ENCODE measurements around the gene PHF21A. TPM values are rescaled to one million over a fixed set of nuclear protein-coding genes. Genes with fewer than 3 reads are reported as not detected.

Gene PHF21A
- total and polyA plus RNA-seq, 10 of the 15 experiments (the other 5 are each of a cell fraction or from before 2014, with no cell fraction given), result 2.6 to 37.2 (median 16.0) TPM

DNA sequence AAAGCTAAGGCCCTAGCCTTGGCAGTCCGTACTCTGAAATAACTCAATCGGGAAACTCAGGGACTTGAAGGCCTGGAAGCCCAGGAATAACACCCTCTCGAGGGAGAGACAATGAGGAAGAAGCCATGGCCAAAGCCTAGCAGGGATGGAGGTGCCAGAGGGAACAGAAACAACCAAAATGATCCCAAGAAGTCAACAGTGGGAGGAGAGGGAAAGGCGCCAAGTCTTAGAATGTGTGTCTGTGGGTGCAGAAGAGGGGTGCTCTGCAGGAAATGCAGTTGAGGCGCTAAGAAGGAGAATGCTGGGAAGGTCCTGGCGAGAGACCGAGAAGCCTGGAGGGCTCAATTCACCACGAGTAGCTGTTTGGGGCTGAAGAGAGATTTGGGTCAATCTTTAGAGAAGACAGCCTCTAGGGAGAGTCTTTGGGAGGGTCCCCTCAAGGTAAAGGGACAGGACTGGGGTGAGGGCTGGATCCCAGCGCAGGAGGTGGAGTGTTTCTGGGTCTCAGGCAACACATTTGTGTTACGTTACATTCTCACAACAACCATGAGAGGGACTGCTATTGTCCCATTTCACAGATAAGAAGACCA is 236.6 kb downstream of the PHF21A start:
- Histone ChIP-seq H3K4me2 (ENCODE audit: control insufficient read depth, insufficient read depth) (peak overlapping the region; percentile 89), H2AFZ (ENCODE audit: control insufficient read depth, low read depth, low read length) (no peak overlapping the region), H4K20me1 (ENCODE audit: control insufficient read depth, insufficient read depth) (peaks cover 3% of the 10 kb centered on the region; the same call in 1 of the 2 replicates), H3K9me3 (replicated peaks; ENCODE audit: control insufficient read depth, insufficient read depth, low read length) (no peaks in the 10 kb centered on the region), H3K9ac (ENCODE audit: control insufficient read depth, insufficient read depth, low read length) (no peak overlapping the region), H3K27me3 (replicated peaks in 1 of 2; ENCODE audit: control insufficient read depth in 2 of 2, insufficient read depth in 2 of 2, low read length in 1 of 2) (no peaks in the 10 kb centered on the region), H3K4me1 (ENCODE audit: control insufficient read depth, insufficient read depth, low read length) (no peaks in the 10 kb centered on the region), H3K4me3 (no peak overlapping the region), H3K27ac (ENCODE audit: control insufficient read depth, insufficient read depth) (no peak overlapping the region), H3K36me3 (ENCODE audit: control insufficient read depth in 2 of 2, insufficient read depth in 2 of 2, low read length in 1 of 2) (no peaks in the 10 kb centered on the region), H3K79me2 (ENCODE audit: control insufficient read depth, insufficient read depth, low read length) (no peaks in the 10 kb centered on the region)
- no peak for FAIRE-seq
- CTCF ChIA-PET, result interaction anchor here (1.2 to 1.5 kb wide), 2 partner anchors 11 to 113 kb away, joined by 3 to 4 read pairs; no protein-coding TSS in a partner anchor
- POLR2A ChIA-PET, result no interaction called here
- TF ChIP-seq STAT1 (conservative IDR thresholded peaks at IDR 0.05), result no peak
- TF ChIP-seq HDGF (IDR thresholded peaks at IDR 0.05), result no peak
- TF ChIP-seq BHLHE40 (IDR thresholded peaks at IDR 0.05; ENCODE audit: borderline replicate concordance in 1 of 2, low read depth in 2 of 2, low read length in 1 of 2), result no peak
- TF ChIP-seq, protein P1, sequence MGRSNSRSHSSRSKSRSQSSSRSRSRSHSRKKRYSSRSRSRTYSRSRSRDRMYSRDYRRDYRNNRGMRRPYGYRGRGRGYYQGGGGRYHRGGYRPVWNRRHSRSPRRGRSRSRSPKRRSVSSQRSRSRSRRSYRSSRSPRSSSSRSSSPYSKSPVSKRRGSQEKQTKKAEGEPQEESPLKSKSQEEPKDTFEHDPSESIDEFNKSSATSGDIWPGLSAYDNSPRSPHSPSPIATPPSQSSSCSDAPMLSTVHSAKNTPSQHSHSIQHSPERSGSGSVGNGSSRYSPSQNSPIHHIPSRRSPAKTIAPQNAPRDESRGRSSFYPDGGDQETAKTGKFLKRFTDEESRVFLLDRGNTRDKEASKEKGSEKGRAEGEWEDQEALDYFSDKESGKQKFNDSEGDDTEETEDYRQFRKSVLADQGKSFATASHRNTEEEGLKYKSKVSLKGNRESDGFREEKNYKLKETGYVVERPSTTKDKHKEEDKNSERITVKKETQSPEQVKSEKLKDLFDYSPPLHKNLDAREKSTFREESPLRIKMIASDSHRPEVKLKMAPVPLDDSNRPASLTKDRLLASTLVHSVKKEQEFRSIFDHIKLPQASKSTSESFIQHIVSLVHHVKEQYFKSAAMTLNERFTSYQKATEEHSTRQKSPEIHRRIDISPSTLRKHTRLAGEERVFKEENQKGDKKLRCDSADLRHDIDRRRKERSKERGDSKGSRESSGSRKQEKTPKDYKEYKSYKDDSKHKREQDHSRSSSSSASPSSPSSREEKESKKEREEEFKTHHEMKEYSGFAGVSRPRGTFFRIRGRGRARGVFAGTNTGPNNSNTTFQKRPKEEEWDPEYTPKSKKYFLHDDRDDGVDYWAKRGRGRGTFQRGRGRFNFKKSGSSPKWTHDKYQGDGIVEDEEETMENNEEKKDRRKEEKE (IDR thresholded peaks at IDR 0.05), result no peak
- no peak for TF ChIP-seq ZBTB4 (CRISPR knock-in tag; IDR thresholded peaks at IDR 0.05)
- TF ChIP-seq SUPT20H (IDR thresholded peaks at IDR 0.05; ENCODE audit: borderline replicate concordance, control insufficient read depth, low read depth, low read length), result no peak
- TF ChIP-seq POU2F2 (IDR thresholded peaks at IDR 0.05; ENCODE audit: borderline replicate concordance, low read depth, low read length), result no peak
- TF ChIP-seq SP1 (IDR thresholded peaks at IDR 0.05; ENCODE audit: low read depth, low read length), result no peak
- no peak for DNase-seq (ENCODE audit: low read depth, low spot score)
- intact Hi-C loops (cut with micrococcal nuclease; ENCODE audit: unreplicated experiment), result no loop called here
- WGBS (ENCODE audit: insufficient coverage, insufficient replicate concordance, low lambda C conversion rate, missing lambda C conversion rate), result 75% methylated on average over 10 of the region's 10 CpGs
- no peak for ATAC-seq
- RAD21 ChIA-PET (ENCODE audit: unreplicated experiment), result no interaction called here
- SMC1A ChIA-PET (ENCODE audit: uncharacterized antibody, unreplicated experiment), result no interaction called here
- in situ Hi-C loops (cut with MboI), result no loop called here
- no TSS peak for BruUV-seq (replicated peaks)

Other genes with a start within 250 kb of the PHF21A start
- 0.16 and 0.17 TPM in 2 replicates for gene MAPK8IP1, start 235.8 kb downstream of the PHF21A start, total RNA-seq (2014; rRNA removed)
- gene MAPK8IP1, start 235.8 kb downstream of the PHF21A start, total RNA-seq (2014; rRNA removed; fragmentation: Illumina TruSeq; extraction: Trizol), result 0.09 TPM in 1 of 2 replicates, not detected in the other
- gene MAPK8IP1, start 235.8 kb downstream of the PHF21A start, total RNA-seq (2021), result 0.44 and 0.48 TPM in 2 replicates
- 0.06 and 0.14 TPM in 2 replicates for gene MAPK8IP1, start 235.8 kb downstream of the PHF21A start, polyA plus RNA-seq (2011; rRNA removed)
- gene MAPK8IP1, start 235.8 kb downstream of the PHF21A start, polyA plus RNA-seq (2014; fragmentation: Illumina TruSeq; extraction: Trizol), result 0.04 TPM in 1 of 2 replicates, not detected in the other
- not detected for gene MAPK8IP1, start 235.8 kb downstream of the PHF21A start, polyA plus RNA-seq (2014; fragmentation: Nextera tagmentation; extraction: Ambion mirVana)
- gene MAPK8IP1, start 235.8 kb downstream of the PHF21A start, polyA plus RNA-seq (2014; rRNA removed), result 0.27 and 0.31 TPM in 2 replicates
- gene MAPK8IP1, start 235.8 kb downstream of the PHF21A start, polyA plus RNA-seq (2016; fragmentation: Nextera tagmentation; extraction: Ambion mirVana), result under 1 TPM; 0.04 to 0.07 TPM
- 0.79 and 1.7 TPM in 2 replicates for gene FREY1, start 214.2 kb downstream of the PHF21A start, total RNA-seq (2014; rRNA removed)
- gene FREY1, start 214.2 kb downstream of the PHF21A start, total RNA-seq (2014; rRNA removed; fragmentation: Illumina TruSeq; extraction: Trizol), result 0.55 and 0.72 TPM in 2 replicates
- gene FREY1, start 214.2 kb downstream of the PHF21A start, total RNA-seq (2021), result 0.82 and 1.7 TPM in 2 replicates
- 0.16 and 0.19 TPM in 2 replicates for gene FREY1, start 214.2 kb downstream of the PHF21A start, polyA plus RNA-seq (2011; rRNA removed)
- 0.13 TPM in 1 of 2 replicates, not detected in the other for gene FREY1, start 214.2 kb downstream of the PHF21A start, polyA plus RNA-seq (2014; fragmentation: Illumina TruSeq; extraction: Trizol)
- gene FREY1, start 214.2 kb downstream of the PHF21A start, polyA plus RNA-seq (2014; fragmentation: Nextera tagmentation; extraction: Ambion mirVana), result not detected
- gene FREY1, start 214.2 kb downstream of the PHF21A start, polyA plus RNA-seq (2014; rRNA removed), result 0.31 TPM in 1 of 2 replicates, not detected in the other
- under 1 TPM in 1 of 2 experiments, not detected in 1; 0.39 TPM for gene FREY1, start 214.2 kb downstream of the PHF21A start, polyA plus RNA-seq (2016; fragmentation: Nextera tagmentation; extraction: Ambion mirVana)
- 40.2 and 53.5 TPM in 2 replicates for gene PEX16, start 203.6 kb downstream of the PHF21A start, total RNA-seq (2014; rRNA removed)
- 17.1 and 18.5 TPM in 2 replicates for gene PEX16, start 203.6 kb downstream of the PHF21A start, total RNA-seq (2014; rRNA removed; fragmentation: Illumina TruSeq; extraction: Trizol)
- gene PEX16, start 203.6 kb downstream of the PHF21A start, total RNA-seq (2021), result 41.5 and 42.2 TPM in 2 replicates
- 12.4 and 19.6 TPM in 2 replicates for gene PEX16, start 203.6 kb downstream of the PHF21A start, polyA plus RNA-seq (2011; rRNA removed)
- gene PEX16, start 203.6 kb downstream of the PHF21A start, polyA plus RNA-seq (2014; fragmentation: Illumina TruSeq; extraction: Trizol), result 0.46 and 6.4 TPM in 2 replicates
- 1 to 10 TPM; 1.4 to 5.6 TPM for gene PEX16, start 203.6 kb downstream of the PHF21A start, polyA plus RNA-seq (2014; fragmentation: Nextera tagmentation; extraction: Ambion mirVana)
- 49.8 and 62.6 TPM in 2 replicates for gene PEX16, start 203.6 kb downstream of the PHF21A start, polyA plus RNA-seq (2014; rRNA removed)
- 10 to 100 TPM; 35.5 to 39.2 TPM for gene PEX16, start 203.6 kb downstream of the PHF21A start, polyA plus RNA-seq (2016; fragmentation: Nextera tagmentation; extraction: Ambion mirVana)
- not detected in 2 replicates for gene LARGE2, start 198.8 kb downstream of the PHF21A start, total RNA-seq (2014; rRNA removed)
- gene LARGE2, start 198.8 kb downstream of the PHF21A start, total RNA-seq (2014; rRNA removed; fragmentation: Illumina TruSeq; extraction: Trizol), result not detected in 2 replicates
- gene LARGE2, start 198.8 kb downstream of the PHF21A start, total RNA-seq (2021), result 0.32 and 0.41 TPM in 2 replicates
- 0.03 TPM in 1 of 2 replicates, not detected in the other for gene LARGE2, start 198.8 kb downstream of the PHF21A start, polyA plus RNA-seq (2011; rRNA removed)
- 0.15 TPM in 1 of 2 replicates, not detected in the other for gene LARGE2, start 198.8 kb downstream of the PHF21A start, polyA plus RNA-seq (2014; fragmentation: Illumina TruSeq; extraction: Trizol)
- gene LARGE2, start 198.8 kb downstream of the PHF21A start, polyA plus RNA-seq (2014; fragmentation: Nextera tagmentation; extraction: Ambion mirVana), result not detected
- 0.16 and 0.23 TPM in 2 replicates for gene LARGE2, start 198.8 kb downstream of the PHF21A start, polyA plus RNA-seq (2014; rRNA removed)
- not detected for gene LARGE2, start 198.8 kb downstream of the PHF21A start, polyA plus RNA-seq (2016; fragmentation: Nextera tagmentation; extraction: Ambion mirVana)
- gene CREB3L1, start 156.2 kb upstream of the PHF21A start, total RNA-seq (2014; rRNA removed), result 0.11 and 1.2 TPM in 2 replicates
- gene CREB3L1, start 156.2 kb upstream of the PHF21A start, total RNA-seq (2014; rRNA removed; fragmentation: Illumina TruSeq; extraction: Trizol), result 0.04 TPM in 1 of 2 replicates, not detected in the other
- gene CREB3L1, start 156.2 kb upstream of the PHF21A start, total RNA-seq (2021), result 1.0 and 1.4 TPM in 2 replicates
- 0.18 and 0.26 TPM in 2 replicates for gene CREB3L1, start 156.2 kb upstream of the PHF21A start, polyA plus RNA-seq (2011; rRNA removed)
- gene CREB3L1, start 156.2 kb upstream of the PHF21A start, polyA plus RNA-seq (2014; fragmentation: Illumina TruSeq; extraction: Trizol), result 0.25 and 0.28 TPM in 2 replicates
- gene CREB3L1, start 156.2 kb upstream of the PHF21A start, polyA plus RNA-seq (2014; fragmentation: Nextera tagmentation; extraction: Ambion mirVana), result under 1 TPM; 0.03 to 0.13 TPM
- 0.20 and 0.28 TPM in 2 replicates for gene CREB3L1, start 156.2 kb upstream of the PHF21A start, polyA plus RNA-seq (2014; rRNA removed)
- gene CREB3L1, start 156.2 kb upstream of the PHF21A start, polyA plus RNA-seq (2016; fragmentation: Nextera tagmentation; extraction: Ambion mirVana), result under 1 TPM; 0.24 to 0.27 TPM
- gene DGKZ, start 226.0 kb upstream of the PHF21A start, total RNA-seq (2014; rRNA removed), result 59.0 and 67.4 TPM in 2 replicates
- gene DGKZ, start 226.0 kb upstream of the PHF21A start, total RNA-seq (2014; rRNA removed; fragmentation: Illumina TruSeq; extraction: Trizol), result 17.5 and 22.3 TPM in 2 replicates
- 69.3 and 78.4 TPM in 2 replicates for gene DGKZ, start 226.0 kb upstream of the PHF21A start, total RNA-seq (2021)
- 16.5 and 35.2 TPM in 2 replicates for gene DGKZ, start 226.0 kb upstream of the PHF21A start, polyA plus RNA-seq (2011; rRNA removed)
- gene DGKZ, start 226.0 kb upstream of the PHF21A start, polyA plus RNA-seq (2014; fragmentation: Illumina TruSeq; extraction: Trizol), result 8.3 and 29.0 TPM in 2 replicates
- 1 to 10 TPM in 1 of 2 experiments, under 1 TPM in 1; 0.50 to 1.6 TPM for gene DGKZ, start 226.0 kb upstream of the PHF21A start, polyA plus RNA-seq (2014; fragmentation: Nextera tagmentation; extraction: Ambion mirVana)
- 68.4 and 78.5 TPM in 2 replicates for gene DGKZ, start 226.0 kb upstream of the PHF21A start, polyA plus RNA-seq (2014; rRNA removed)
- 10 to 100 TPM; 43.7 to 44.6 TPM for gene DGKZ, start 226.0 kb upstream of the PHF21A start, polyA plus RNA-seq (2016; fragmentation: Nextera tagmentation; extraction: Ambion mirVana)

All from GM12878 (cell line).